ENCODE results near the gene CDX2.

CDX2 gene

DNA sequence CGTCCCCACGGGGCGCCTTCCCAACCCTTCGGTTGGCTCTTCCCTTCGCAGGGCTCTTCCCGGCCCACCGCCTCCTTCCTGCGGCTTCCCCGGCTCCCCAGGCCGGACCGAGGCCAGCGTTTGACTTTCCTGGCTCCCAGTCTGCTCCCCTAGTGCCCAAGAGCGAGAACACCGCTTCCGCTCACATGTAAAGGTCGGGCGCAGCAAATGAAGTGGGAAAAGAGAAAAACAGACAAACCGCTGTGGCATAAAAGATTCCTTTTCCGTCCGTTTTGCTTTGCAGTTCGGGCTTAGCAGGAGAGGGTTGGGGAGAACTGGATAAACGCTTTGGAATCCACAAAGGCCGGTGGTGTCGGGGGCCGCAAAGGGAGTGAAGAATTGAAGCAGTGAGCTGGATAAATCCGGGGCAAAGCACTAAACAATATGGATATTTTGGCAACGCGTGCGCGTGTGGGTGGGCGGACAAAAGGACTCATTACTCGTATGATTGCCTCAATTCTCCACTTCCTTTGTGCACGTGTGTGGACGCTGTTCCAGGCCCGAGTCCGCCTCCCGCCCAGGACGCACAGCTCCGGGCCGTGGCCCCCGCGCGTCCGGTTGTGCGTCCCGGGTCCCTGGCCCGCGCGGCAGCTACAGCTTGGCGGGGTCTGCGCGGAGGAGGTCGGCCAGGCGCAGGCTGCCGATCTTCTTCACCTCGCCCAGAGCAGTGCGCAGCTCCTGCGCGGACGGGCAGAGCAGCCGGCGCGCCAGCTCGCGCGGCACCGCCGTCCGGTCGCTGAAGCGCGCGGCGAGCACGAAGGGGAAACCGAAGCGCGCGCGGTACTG lies 8.6 kb upstream of the CDX2 start:
- H3K4me1 ChIP-seq (ENCODE audit: insufficient read depth, low read length), result no peaks in the 10 kb centered on the region
- H3K36me3 ChIP-seq (ENCODE audit: insufficient read depth, low read depth, low read length), result no peaks in the 10 kb centered on the region
- peaks cover 100% of the 10 kb centered on the region for H3K27me3 ChIP-seq (ENCODE audit: insufficient read depth, low read length)
- H3K9me3 ChIP-seq (ENCODE audit: insufficient read depth, low read depth, low read length), result peaks cover 3% of the 10 kb centered on the region; the same call in 1 of the 2 replicates
- H3K9ac ChIP-seq (ENCODE audit: low read depth, low read length), result no peak overlapping the region
- H3K4me3 ChIP-seq (ENCODE audit: low read length), result no peak overlapping the region
- no peak overlapping the region for H3K27ac ChIP-seq (ENCODE audit: low read length)

- no peak overlapping the region for H3K9ac ChIP-seq (ENCODE audit: low read depth, low read length)
- peaks cover 100% of the 10 kb centered on the region for H3K27me3 ChIP-seq (ENCODE audit: insufficient read depth, low read length)
- H3K27ac ChIP-seq (ENCODE audit: low read length), result no peak overlapping the region
- no peaks in the 10 kb centered on the region for H3K36me3 ChIP-seq (ENCODE audit: insufficient read depth, low read depth, low read length)
- peaks cover 3% of the 10 kb centered on the region; the same call in 1 of the 2 replicates for H3K9me3 ChIP-seq (ENCODE audit: insufficient read depth, low read depth, low read length)
- peaks cover 9% of the 10 kb centered on the region; the same call in 1 of the 2 replicates for H3K4me1 ChIP-seq (ENCODE audit: insufficient read depth, low read length)
- H3K4me3 ChIP-seq (ENCODE audit: low read length), result no peak overlapping the region
Measured at GRCh38 chr13:27976362-27977091, 7.4 kb upstream of the CDX2 start.

DNA sequence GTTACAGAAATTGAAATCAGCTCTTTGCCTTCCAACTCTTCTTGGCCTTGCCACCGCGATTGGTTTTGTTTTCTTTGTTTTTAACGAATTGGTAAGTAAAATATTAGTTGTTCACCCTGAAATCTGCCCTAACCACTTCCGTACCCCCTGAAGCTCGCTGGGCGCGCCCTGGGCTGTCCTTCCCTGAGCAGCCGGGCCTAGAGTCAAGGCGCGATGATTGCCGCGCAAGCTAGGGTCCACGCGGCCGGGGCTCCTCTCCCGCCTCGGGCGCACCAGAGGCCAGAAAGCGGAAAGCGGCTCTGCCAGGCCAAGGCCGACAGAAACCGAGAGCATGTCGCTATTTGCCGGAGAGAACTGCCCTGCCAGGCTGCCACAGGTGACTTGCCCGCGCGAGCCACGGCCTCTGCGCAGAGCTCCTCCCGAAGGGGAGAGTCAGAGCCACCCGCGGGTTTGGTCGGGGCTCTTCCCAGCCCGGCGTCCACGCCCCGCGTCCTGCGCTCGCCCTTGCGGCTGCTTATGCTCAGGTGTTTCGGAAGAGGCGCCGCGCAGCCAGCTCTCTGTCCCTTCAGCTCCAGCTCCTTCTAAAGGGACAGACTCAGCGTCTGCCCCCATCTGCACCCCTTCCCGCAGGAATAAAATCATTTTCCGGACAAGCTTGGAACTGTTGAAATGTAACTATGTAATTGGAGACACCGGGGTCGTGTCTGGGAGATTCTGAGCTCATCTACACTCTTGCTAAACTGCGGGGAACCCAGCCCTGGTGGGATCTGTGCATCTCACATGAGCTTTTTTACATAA lies 6.6 kb upstream of the CDX2 start:
- H3K36me3 ChIP-seq (ENCODE audit: insufficient read depth, low read depth, low read length), result no peaks in the 10 kb centered on the region
- peaks cover 100% of the 10 kb centered on the region for H3K27me3 ChIP-seq (ENCODE audit: insufficient read depth, low read length)
- H3K4me3 ChIP-seq (ENCODE audit: low read length), result no peak overlapping the region
- H3K9ac ChIP-seq (ENCODE audit: low read depth, low read length), result no peak overlapping the region
- H3K9me3 ChIP-seq (ENCODE audit: insufficient read depth, low read depth, low read length), result peaks cover 3% of the 10 kb centered on the region; the same call in 1 of the 2 replicates
- no peak overlapping the region for H3K27ac ChIP-seq (ENCODE audit: low read length)
- peaks cover 16% of the 10 kb centered on the region; the same call in 1 of the 2 replicates for H3K4me1 ChIP-seq (ENCODE audit: insufficient read depth, low read length)

DNA sequence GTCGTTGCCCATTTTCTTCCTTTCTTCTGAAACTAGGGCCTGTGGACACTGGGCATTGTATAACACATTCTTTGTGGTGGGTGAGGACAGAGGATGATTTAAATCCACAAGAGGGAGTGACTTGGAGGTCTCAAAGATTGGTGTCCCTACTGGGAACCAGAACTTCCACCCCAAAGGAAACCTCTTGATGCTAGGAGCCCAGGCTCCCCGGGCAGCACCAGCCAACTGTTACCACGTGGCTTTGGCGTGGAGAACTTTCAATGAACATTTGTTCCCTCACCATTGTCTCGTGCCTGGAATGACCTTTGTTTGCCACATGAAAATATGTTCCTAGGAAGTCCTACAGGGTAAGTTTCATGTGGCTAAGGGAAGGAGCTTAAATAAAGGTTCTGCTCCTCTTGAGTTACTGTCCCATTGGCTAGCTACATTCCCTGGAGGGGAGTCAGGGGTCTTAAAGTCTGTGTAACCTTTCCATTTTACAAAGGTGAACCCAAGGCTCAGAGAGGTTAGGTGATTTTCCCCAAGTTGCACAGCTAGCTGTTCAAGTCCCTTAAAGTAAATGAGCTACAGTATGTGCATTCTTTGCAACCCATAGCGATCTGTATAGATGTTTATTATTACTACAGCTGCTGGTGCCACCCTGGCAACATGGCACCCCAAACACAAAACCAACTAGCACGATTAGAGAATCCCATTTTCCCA lies 5.0 kb upstream of the CDX2 start:
- H3K9ac ChIP-seq (ENCODE audit: low read depth, low read length), result no peak overlapping the region
- H3K27me3 ChIP-seq (ENCODE audit: insufficient read depth, low read length), result peaks cover 100% of the 10 kb centered on the region
- peaks cover 23% of the 10 kb centered on the region; the same call in 1 of the 2 replicates for H3K4me1 ChIP-seq (ENCODE audit: insufficient read depth, low read length)
- H3K4me3 ChIP-seq (ENCODE audit: low read length), result no peak overlapping the region
- H3K27ac ChIP-seq (ENCODE audit: low read length), result no peak overlapping the region
- H3K9me3 ChIP-seq (ENCODE audit: insufficient read depth, low read depth, low read length), result peaks cover 3% of the 10 kb centered on the region; the same call in 1 of the 2 replicates
- no peaks in the 10 kb centered on the region for H3K36me3 ChIP-seq (ENCODE audit: insufficient read depth, low read depth, low read length)

DNA sequence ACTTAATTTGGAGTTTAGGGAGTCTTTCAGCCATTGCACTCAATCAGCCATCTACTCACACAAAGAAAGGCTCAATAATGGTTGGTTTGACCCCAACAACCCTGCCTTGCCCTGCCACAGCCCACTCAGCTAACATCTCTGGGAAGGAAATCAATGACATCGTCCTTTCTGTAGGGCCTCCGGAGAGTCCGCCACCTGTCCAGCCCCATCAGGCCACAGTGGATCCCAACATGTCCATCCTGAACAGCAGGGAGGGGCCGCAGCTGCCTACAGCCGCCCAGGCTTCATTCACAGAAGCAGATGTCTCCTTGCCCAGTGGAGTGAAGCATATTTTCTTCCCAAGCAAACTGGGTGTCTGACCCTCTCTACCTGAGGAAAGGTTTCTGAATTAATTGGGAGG lies 4.2 kb upstream of the CDX2 start:
- Histone ChIP-seq H3K9ac (ENCODE audit: low read depth, low read length) (no peak overlapping the region), H3K4me3 (ENCODE audit: low read length) (no peak overlapping the region), H3K9me3 (ENCODE audit: insufficient read depth, low read depth, low read length) (peaks cover 3% of the 10 kb centered on the region; the same call in 1 of the 2 replicates), H3K36me3 (ENCODE audit: insufficient read depth, low read depth, low read length) (no peaks in the 10 kb centered on the region), H3K4me1 (ENCODE audit: insufficient read depth, low read length) (peaks cover 23% of the 10 kb centered on the region; the same call in 1 of the 2 replicates), H3K27me3 (ENCODE audit: insufficient read depth, low read length) (peaks cover 100% of the 10 kb centered on the region), H3K27ac (ENCODE audit: low read length) (no peak overlapping the region)

DNA sequence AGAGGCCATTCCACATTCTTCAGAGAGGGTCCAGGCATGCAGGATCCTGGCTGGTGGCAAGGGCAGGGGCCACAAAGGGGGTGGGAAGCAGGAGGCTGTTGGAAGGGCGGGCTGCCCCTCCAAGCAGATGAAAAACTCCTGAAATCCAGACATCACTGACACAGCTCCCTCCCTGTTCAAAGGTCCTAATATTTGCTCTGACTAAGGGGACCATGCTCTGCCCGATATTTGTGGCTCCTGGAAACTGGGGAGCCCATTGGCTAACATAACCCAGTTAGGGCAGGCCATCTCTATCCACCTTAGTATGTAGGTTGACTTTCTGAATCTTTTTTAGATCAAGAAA lies 3.3 kb upstream of the CDX2 start:
- Histone ChIP-seq H3K36me3 (ENCODE audit: insufficient read depth, low read depth, low read length) (no peaks in the 10 kb centered on the region), H3K9me3 (ENCODE audit: insufficient read depth, low read depth, low read length) (peaks cover 3% of the 10 kb centered on the region; the same call in 1 of the 2 replicates), H3K27ac (ENCODE audit: low read length) (no peak overlapping the region), H3K27me3 (ENCODE audit: insufficient read depth, low read length) (peaks cover 100% of the 10 kb centered on the region), H3K4me1 (ENCODE audit: insufficient read depth, low read length) (peaks cover 23% of the 10 kb centered on the region; the same call in 1 of the 2 replicates), H3K4me3 (ENCODE audit: low read length) (no peak overlapping the region), H3K9ac (ENCODE audit: low read depth, low read length) (no peak overlapping the region)

DNA sequence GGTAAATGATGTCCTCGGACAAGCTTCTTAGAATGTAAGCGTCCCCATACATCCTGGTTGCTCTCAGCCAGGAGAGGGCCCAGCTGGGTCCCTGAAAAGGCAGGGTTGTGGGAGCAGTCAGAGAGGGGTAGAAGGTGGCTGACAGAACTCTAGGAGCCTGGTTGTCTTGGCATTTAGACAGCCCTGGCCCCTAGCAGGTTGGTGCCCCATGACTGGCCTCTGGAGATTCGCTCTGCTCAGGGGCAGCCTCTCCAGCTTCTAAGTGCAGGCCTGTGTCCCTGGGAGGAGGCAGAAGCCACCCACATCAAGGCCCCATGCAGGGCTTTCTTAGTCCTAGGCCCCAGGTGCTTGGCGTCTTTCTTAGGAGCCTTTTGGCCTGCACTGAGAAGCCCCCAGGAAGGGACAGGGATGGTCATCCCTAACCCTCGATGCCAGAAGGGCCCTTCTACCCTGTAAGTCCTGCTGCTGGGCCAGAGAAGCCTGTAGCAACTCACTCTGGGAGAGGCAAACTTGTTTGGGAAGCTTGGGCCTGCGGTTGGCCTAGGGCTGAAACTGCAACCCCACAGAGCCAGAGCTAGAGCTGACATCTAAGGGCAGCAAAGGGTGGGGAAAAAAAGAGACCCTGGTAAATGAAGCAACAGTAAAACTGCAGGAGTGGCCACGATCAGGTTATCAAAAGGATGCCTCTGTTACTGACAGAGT lies 2.8 kb upstream of the CDX2 start:
- H3K4me3 ChIP-seq (ENCODE audit: low read length), result no peak overlapping the region
- H3K9ac ChIP-seq (ENCODE audit: low read depth, low read length), result no peak overlapping the region
- H3K27ac ChIP-seq (ENCODE audit: low read length), result no peak overlapping the region
- peaks cover 5% of the 10 kb centered on the region; the same call in 1 of the 2 replicates for H3K9me3 ChIP-seq (ENCODE audit: insufficient read depth, low read depth, low read length)
- no peaks in the 10 kb centered on the region for H3K36me3 ChIP-seq (ENCODE audit: insufficient read depth, low read depth, low read length)
- H3K4me1 ChIP-seq (ENCODE audit: insufficient read depth, low read length), result peaks cover 23% of the 10 kb centered on the region; the same call in 1 of the 2 replicates
- H3K27me3 ChIP-seq (ENCODE audit: insufficient read depth, low read length), result peaks cover 100% of the 10 kb centered on the region

DNA sequence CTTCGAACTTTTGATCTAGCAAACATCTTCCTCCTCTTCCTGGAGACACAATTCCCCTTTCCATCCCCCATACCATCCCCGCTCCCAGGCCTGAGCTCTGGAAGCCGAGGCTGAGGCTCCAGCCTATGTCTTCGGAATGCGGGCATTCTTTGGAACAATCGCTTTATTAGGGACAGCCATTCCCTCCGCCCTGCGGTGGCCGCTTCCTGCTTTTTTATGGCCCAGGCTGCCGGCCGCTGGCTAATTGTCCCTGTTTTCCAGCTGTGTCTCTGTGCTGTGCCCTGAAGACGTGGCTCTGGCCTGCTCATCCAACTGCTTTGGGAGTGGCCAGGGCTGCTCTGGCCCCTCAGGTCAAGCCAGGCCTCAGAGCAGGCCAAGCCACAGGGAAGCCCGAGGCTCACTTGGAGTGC lies 2.1 kb upstream of the CDX2 start:
- H3K27ac ChIP-seq (ENCODE audit: low read length), result no peak overlapping the region
- H3K36me3 ChIP-seq (ENCODE audit: insufficient read depth, low read depth, low read length), result no peaks in the 10 kb centered on the region
- peaks cover 4% of the 10 kb centered on the region; the same call in 1 of the 2 replicates for H3K9me3 ChIP-seq (ENCODE audit: insufficient read depth, low read depth, low read length)
- H3K27me3 ChIP-seq (ENCODE audit: insufficient read depth, low read length), result peaks cover 100% of the 10 kb centered on the region
- no peak overlapping the region for H3K9ac ChIP-seq (ENCODE audit: low read depth, low read length)
- H3K4me1 ChIP-seq (ENCODE audit: insufficient read depth, low read length), result peaks cover 23% of the 10 kb centered on the region; the same call in 1 of the 2 replicates
- H3K4me3 ChIP-seq (ENCODE audit: low read length), result 0 out of 2 replicates have a peak overlapping the region, but pooled peaks have one; percentile 1

DNA sequence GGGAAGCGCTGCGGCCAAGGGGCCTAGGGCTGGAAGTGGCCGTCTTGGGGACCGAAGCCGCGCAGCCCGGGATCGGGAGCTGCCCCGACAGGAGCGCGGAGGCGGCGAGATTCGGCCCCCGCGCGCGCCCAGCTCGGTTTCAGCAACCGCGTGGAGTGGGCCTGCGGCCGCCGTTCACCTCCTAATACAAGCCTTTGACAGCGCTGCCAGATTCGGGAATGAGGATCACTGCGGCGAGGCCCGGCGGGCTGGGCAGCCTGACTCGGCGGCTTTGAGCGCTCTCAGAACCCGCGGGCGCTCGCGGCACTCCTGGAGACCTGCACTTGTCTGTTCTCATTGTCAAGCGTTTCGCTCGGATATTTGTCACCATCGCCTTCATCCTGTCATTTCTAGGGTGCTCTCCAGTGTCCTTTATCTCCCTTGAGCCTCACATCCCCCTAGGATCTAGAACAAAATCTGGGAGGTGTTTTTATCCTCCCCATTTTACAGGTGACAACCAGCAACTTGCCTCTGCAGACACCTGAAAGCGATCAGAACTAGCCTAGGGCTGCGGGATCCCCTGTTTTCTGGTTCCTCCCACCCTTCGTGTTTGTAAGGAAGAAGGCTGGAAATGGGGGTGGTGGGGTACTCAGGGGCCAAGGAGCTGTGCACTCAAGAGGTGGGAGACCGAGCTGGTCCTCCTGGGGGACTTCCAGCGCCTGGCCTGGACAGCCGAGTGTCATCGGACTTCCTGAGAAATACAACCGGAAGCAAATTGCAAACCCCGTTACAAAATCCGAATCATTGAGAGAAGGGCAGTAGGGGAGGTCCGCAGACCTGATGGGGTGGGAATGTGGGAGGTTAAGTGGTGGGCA lies 1.5 kb upstream of the CDX2 start:
- Histone ChIP-seq H3K27me3 (ENCODE audit: insufficient read depth, low read length) (peaks cover 100% of the 10 kb centered on the region), H3K4me1 (ENCODE audit: insufficient read depth, low read length) (peaks cover 25% of the 10 kb centered on the region; the same call in 1 of the 2 replicates), H3K27ac (ENCODE audit: low read length) (no peak overlapping the region), H3K36me3 (ENCODE audit: insufficient read depth, low read depth, low read length) (no peaks in the 10 kb centered on the region), H3K4me3 (ENCODE audit: low read length) (0 out of 2 replicates have a peak overlapping the region, but pooled peaks have one; percentile 1), H3K9me3 (ENCODE audit: insufficient read depth, low read depth, low read length) (peaks cover 3% of the 10 kb centered on the region; the same call in 1 of the 2 replicates), H3K9ac (ENCODE audit: low read depth, low read length) (no peak overlapping the region)

DNA sequence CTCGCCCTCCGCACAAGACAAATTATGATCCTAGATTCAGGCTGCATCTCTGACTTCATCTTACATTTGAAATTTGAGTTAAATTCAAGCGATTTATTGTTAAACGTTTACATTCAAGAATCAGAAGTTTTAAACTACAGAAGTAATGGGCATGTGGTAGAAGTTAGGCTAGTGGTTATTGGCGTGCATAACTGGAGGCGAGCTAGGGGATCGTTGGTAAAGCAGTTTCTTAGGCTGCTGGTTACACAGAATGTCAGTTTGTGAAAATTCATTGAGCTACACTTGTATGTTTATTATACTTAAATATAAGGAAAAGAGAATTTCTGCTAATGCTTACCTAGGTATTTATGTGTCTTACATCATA lies 733 bp upstream of the CDX2 start:
- no peak overlapping the region for H3K4me3 ChIP-seq (ENCODE audit: low read length)
- no peak overlapping the region for H3K27ac ChIP-seq (ENCODE audit: low read length)
- H3K9ac ChIP-seq (ENCODE audit: low read depth, low read length), result no peak overlapping the region
- peaks cover 100% of the 10 kb centered on the region for H3K27me3 ChIP-seq (ENCODE audit: insufficient read depth, low read length)
- no peaks in the 10 kb centered on the region for H3K36me3 ChIP-seq (ENCODE audit: insufficient read depth, low read depth, low read length)
- peaks cover 28% of the 10 kb centered on the region; the same call in 1 of the 2 replicates for H3K4me1 ChIP-seq (ENCODE audit: insufficient read depth, low read length)
- H3K9me3 ChIP-seq (ENCODE audit: insufficient read depth, low read depth, low read length), result peaks cover 3% of the 10 kb centered on the region; the same call in 1 of the 2 replicates

All from iPS-20b (cell line).